HepG2 (cell line): Measurements from ENCODE around the gene ABRACL. TPM values are rescaled to one million over a fixed set of nuclear protein-coding genes. Genes with fewer than 3 reads are reported as not detected.
"Not testable (repeated sequence)": the region's sequence is repeated elsewhere in the genome, so short reads cannot be mapped to it uniquely, and the experiment has no call there.

Experiments used
- ATAC-seq: fragments of 200-7000 bp; cut with Tn5 transposase; 3 replicates; pipeline ENCODE4 v1.9.1; 2020; ENCODE audit warnings: mild to moderate bottlenecking, moderate library complexity
- BruUV-seq: library from RNA; stranded (reverse); fragments of 400-500 nt; replicated peaks from 2 replicates; lab custom pipeline; 2021; lab: Mats Ljungman, UMichigan
- CTCF ChIA-PET: fragments of 300-600 bp; formaldehyde crosslinking; extraction: SDS; loops from one replicate; lab custom pipeline; 2021; ENCODE audit warnings: low total read pairs, inconsistent platforms, low intra/inter-chr PET ratio; lab: Yijun Ruan, JAX
- POLR2A ChIA-PET: fragments of 350-600 bp; sonication (Branson Sonifier 250); formaldehyde crosslinking; loops from one replicate; lab custom pipeline; 2020; ENCODE audit warnings: antibody characterized with exemption, inconsistent platforms; lab: Yijun Ruan, JAX
- DNase-seq: peaks from one replicate; pipeline ENCODE4 v3.0.0-alpha.2; 2015; ENCODE audit warnings: low spot score
- FAIRE-seq: peaks from 3 replicates; lab custom pipeline; 2011; peaks lifted over from hg19 to GRCh38; lab: Jason Lieb, UNC
- H2AFZ ChIP-seq: one replicate; pipeline ENCODE4 v1.6.1; 2011; ENCODE audit warnings: low read length, inconsistent platforms
- H3K27ac ChIP-seq: fragments of 300-600 bp; 3 replicates; pipeline ENCODE4 v1.8.0; 2011; ENCODE audit warnings: mixed run types, mild to moderate bottlenecking, mixed read lengths, low read length, inconsistent platforms; ENCODE audit not compliant: insufficient read depth; ENCODE audit errors: extremely low read length
- H3K27me3 ChIP-seq, 2 experiments: fragments of 200-600 bp in 1 of 2; 2 replicates in 1 of 2; 3 replicates in 1 of 2; pipeline versions ENCODE4 v1.6.0 to v1.8.0; 2011; ENCODE audit warnings: low read length in 2 of 2, mild to moderate bottlenecking in 2 of 2, moderate library complexity in 2 of 2, inconsistent platforms in 1 of 2; ENCODE audit not compliant: insufficient read depth in 2 of 2, control insufficient read depth in 1 of 2
- H3K36me3 ChIP-seq, 2 experiments: fragments of 200-600 bp in 1 of 2; replicated peaks in 1 of 2; 2 replicates in 1 of 2; 3 replicates in 1 of 2; pipeline versions ENCODE4 v1.5.1 to v1.8.0; 2011; ENCODE audit warnings: low read length in 2 of 2, inconsistent platforms in 1 of 2; ENCODE audit not compliant: insufficient read depth in 2 of 2, control insufficient read depth in 1 of 2
- H3K4me1 ChIP-seq: 2 replicates; pipeline ENCODE4 v1.5.1; 2012; ENCODE audit warnings: low read length, inconsistent platforms; ENCODE audit not compliant: insufficient read depth
- H3K4me2 ChIP-seq: 2 replicates; pipeline ENCODE4 v1.6.0; 2011; ENCODE audit warnings: low read depth, low read length, inconsistent platforms
- H3K4me3 ChIP-seq, 3 experiments: fragments of 200-600 bp in 1 of 3; sonication (generic), shearing (Covaris generic) in 1 of 3; replicated peaks in 1 of 3; 2 replicates each; pipeline ENCODE4 v1.5.1; 2011 to 2016; ENCODE audit warnings: low read length in 3 of 3, inconsistent platforms in 2 of 3, low read depth in 2 of 3, mild to moderate bottlenecking in 2 of 3, control low read depth in 1 of 3, mixed read lengths in 1 of 3; ENCODE audit not compliant: insufficient read depth in 1 of 3
- H3K79me2 ChIP-seq: one replicate; pipeline ENCODE4 v1.6.1; 2011; ENCODE audit warnings: low read length, inconsistent platforms; ENCODE audit not compliant: insufficient read depth
- H3K9ac ChIP-seq: 2 replicates; pipeline ENCODE4 v1.6.0; 2011; ENCODE audit warnings: mild to moderate bottlenecking, low read depth, low read length, inconsistent platforms; ENCODE audit not compliant: insufficient read depth
- H3K9me3 ChIP-seq: 2 replicates; pipeline ENCODE4 v1.5.1; 2012; ENCODE audit warnings: mild to moderate bottlenecking, low read length
- H4K20me1 ChIP-seq: 2 replicates; pipeline ENCODE4 v1.6.0; 2011; ENCODE audit warnings: inconsistent platforms, mild to moderate bottlenecking, low read length, moderate library complexity; ENCODE audit not compliant: insufficient read depth
- TEAD2 ChIP-seq: sonication (generic); formaldehyde crosslinking; IDR thresholded peaks from 2 replicates; pipeline ENCODE4 v1.9.0; 2021; ENCODE audit warnings: missing genetic modification reagents
- ZBTB40 ChIP-seq, 2 experiments: fragments of 450-650 bp in 1 of 2; sonication (generic) in 1 of 2; formaldehyde crosslinking in 1 of 2; IDR thresholded peaks; 2 replicates each; pipeline versions ENCODE4 v1.6.1 to v1.8.0; 2016 to 2022; ENCODE audit warnings: antibody characterized with exemption in 1 of 2, mild to moderate bottlenecking in 1 of 2, missing genetic modification reagents in 1 of 2
- WGBS: methylation state at CpG from one replicate; pipeline ENCODE4 v1.1.6; 2017; ENCODE audit warnings: low lambda C conversion rate; 5-methylcytosine and 5-hydroxymethylcytosine counted together
- in situ Hi-C: cut with HindIII; loops from 2 replicates; pipeline ENCODE4 v1.10.0; 2017; ENCODE audit warnings: low pct_unique_long_range_greater_than_20kb; ENCODE audit not compliant: extremely low pct_ligation_motif_present
- intact Hi-C: fragments of 100-400 bp; cut with micrococcal nuclease; formaldehyde crosslinking; loops from one replicate; pipeline ENCODE4 v1.10.0; 2022; ENCODE audit not compliant: unreplicated experiment
- polyA plus RNA-seq, 8 experiments: library from polyadenylated mRNA; depleted of rRNA in 3 of 8; stranded (reverse) in 7 of 8; unstranded in 1 of 8; fragments of >200 nt; fragmentation: Illumina TruSeq in 4 of 8; extraction: Trizol in 4 of 8; gene quantifications; 2 replicates each; pipeline versions ENCODE4 v1.2.1 to v1.2.3, GENCODE V29; 2011 to 2016; ENCODE audit warnings: low read depth in 4 of 8, missing spikeins in 1 of 8, mixed read lengths in 1 of 8; ENCODE audit not compliant: insufficient read depth in 1 of 8
- total RNA-seq, 5 experiments: library from RNA; depleted of rRNA; stranded (reverse); fragments of >200 nt; fragmentation: Illumina TruSeq; extraction: Trizol; gene quantifications; 2 replicates each; pipeline ENCODE4 v1.2.3, GENCODE V29; 2016; ENCODE audit warnings: low read depth in 1 of 5
- TF ChIP-seq, protein P1 (sequence below): IDR thresholded peaks from 2 replicates; pipeline ENCODE4 v1.6.1; 2016; ENCODE audit warnings: control low read depth

Gene ABRACL
- total and polyA plus RNA-seq, 2 of the 13 experiments (the other 11 are each of a cell fraction or from before 2014, with no cell fraction given) = 1.4 to 5.4 TPM

GRCh38 chr6:139047677-139048076 lies 19.1 kb downstream of the ABRACL start (continued):
- no peak for TF ChIP-seq ZBTB40 (IDR thresholded peaks at IDR 0.05)
- TF ChIP-seq ZBTB40 (CRISPR knock-in tag; IDR thresholded peaks at IDR 0.05) = no peak
- no peak for TF ChIP-seq TEAD2
- TF ChIP-seq, protein P1, sequence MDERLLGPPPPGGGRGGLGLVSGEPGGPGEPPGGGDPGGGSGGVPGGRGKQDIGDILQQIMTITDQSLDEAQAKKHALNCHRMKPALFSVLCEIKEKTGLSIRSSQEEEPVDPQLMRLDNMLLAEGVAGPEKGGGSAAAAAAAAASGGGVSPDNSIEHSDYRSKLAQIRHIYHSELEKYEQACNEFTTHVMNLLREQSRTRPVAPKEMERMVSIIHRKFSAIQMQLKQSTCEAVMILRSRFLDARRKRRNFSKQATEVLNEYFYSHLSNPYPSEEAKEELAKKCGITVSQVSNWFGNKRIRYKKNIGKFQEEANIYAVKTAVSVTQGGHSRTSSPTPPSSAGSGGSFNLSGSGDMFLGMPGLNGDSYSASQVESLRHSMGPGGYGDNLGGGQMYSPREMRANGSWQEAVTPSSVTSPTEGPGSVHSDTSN (CRISPR knock-in tag) = no peak

- H3K4me1 ChIP-seq, BruUV-seq, in situ Hi-C loops, H3K9me3 ChIP-seq, DNase-seq, H3K36me3 ChIP-seq, H3K79me2 ChIP-seq, H3K4me2 ChIP-seq, POLR2A ChIA-PET, H3K27ac ChIP-seq, intact Hi-C loops, ATAC-seq, H3K4me3 ChIP-seq, CTCF ChIA-PET, H2AFZ ChIP-seq, H4K20me1 ChIP-seq, H3K9ac ChIP-seq, FAIRE-seq: not testable (repeated sequence)
- 3% methylated on average over 4 of the region's 4 CpGs for WGBS
- peaks cover 3 to 24% of the 10 kb centered on the region in 2 experiments; a peak in 3 of 5 replicates for H3K27me3 ChIP-seq
Measured at GRCh38 chr6:139048912-139049311, 20.4 kb downstream of the ABRACL start.

GRCh38 chr6:139050131-139050769 lies 21.7 kb downstream of the ABRACL start:
- H3K4me2 ChIP-seq, H4K20me1 ChIP-seq, in situ Hi-C loops, DNase-seq, H3K27ac ChIP-seq, intact Hi-C loops, H2AFZ ChIP-seq, H3K4me1 ChIP-seq, H3K36me3 ChIP-seq, POLR2A ChIA-PET, H3K4me3 ChIP-seq, BruUV-seq, H3K9ac ChIP-seq, CTCF ChIA-PET, H3K9me3 ChIP-seq, ATAC-seq, H3K79me2 ChIP-seq, FAIRE-seq: not testable (repeated sequence)
- peaks cover 3 to 24% of the 10 kb centered on the region in 2 experiments; a peak in 3 of 5 replicates for H3K27me3 ChIP-seq
- WGBS = 54% methylated on average over 5 of the region's 5 CpGs
